ENCODE data around the gene JAZF1.

DNA sequence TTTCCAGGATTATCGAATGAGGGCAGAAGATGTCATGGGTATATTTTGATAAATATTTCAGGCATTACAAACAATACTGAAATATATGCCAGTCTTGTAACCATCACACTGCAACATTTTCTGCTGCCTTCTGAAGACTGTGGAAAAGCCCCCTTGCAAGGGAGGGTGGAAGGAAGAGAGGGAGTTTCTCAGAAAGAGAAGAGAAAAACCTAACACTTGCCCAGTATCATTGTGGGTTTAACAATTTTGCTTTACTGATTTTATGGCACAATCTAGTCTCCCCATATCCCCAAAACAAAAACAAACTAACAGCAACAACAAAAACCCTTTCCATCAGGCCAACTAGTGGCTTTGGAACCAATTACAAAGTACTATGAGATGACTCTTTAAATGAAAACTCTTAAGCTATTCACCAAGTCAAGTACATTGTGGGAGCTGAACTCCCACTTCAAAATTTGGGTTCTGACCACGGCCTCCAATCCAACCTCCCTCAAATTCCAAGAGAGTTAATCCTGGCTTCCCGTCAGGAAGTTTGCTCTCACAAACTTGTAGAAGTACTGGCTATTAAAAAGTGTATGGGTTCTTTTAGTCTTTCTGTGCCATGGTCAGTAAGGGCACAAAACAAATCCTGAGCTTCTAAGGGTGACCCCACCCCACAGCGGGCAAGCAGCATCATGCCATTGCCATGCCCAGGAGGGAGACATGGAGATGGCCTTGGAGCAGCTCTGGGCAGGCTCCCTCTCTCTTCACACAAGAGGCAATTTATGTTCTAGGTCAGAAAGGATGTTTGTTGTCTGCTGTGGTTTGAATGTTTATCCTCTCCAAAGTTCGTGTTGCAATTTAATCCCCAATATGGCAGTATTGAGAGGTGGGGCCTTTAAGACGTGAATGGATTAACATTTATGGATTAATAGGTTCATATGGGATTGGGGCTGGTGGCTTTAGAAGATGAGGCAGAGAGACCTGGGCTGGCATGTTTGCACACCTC lies 96.3 kb downstream of the JAZF1 start:
- TF ChIP-seq, protein P1, sequence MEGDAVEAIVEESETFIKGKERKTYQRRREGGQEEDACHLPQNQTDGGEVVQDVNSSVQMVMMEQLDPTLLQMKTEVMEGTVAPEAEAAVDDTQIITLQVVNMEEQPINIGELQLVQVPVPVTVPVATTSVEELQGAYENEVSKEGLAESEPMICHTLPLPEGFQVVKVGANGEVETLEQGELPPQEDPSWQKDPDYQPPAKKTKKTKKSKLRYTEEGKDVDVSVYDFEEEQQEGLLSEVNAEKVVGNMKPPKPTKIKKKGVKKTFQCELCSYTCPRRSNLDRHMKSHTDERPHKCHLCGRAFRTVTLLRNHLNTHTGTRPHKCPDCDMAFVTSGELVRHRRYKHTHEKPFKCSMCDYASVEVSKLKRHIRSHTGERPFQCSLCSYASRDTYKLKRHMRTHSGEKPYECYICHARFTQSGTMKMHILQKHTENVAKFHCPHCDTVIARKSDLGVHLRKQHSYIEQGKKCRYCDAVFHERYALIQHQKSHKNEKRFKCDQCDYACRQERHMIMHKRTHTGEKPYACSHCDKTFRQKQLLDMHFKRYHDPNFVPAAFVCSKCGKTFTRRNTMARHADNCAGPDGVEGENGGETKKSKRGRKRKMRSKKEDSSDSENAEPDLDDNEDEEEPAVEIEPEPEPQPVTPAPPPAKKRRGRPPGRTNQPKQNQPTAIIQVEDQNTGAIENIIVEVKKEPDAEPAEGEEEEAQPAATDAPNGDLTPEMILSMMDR (IDR thresholded peaks at IDR 0.05; ENCODE audit: insufficient read depth, low read length, poor library complexity, severe bottlenecking): no peak
- no peak for TF ChIP-seq EZH2phosphoT487 (conservative IDR thresholded peaks at IDR 0.05; ENCODE audit: low read length)

Data from SU-DHL-6 (cell line).